ENCODE measurements around the gene RPL13A.

- TF ChIP-seq YY1 (IDR thresholded peaks at IDR 0.05; ENCODE audit: low read depth) (no peak), TCF12 (IDR thresholded peaks at IDR 0.05; ENCODE audit: low read depth) (no peak), RAD21 (IDR thresholded peaks at IDR 0.05; ENCODE audit: low read depth) (no peak), MAX (IDR thresholded peaks at IDR 0.05) (no peak), NFIC (IDR thresholded peaks at IDR 0.05) (no peak), ZBTB7A (IDR thresholded peaks at IDR 0.05; ENCODE audit: low read depth) (no peak)
Observed at GRCh38 chr19:49439836-49440235, 47.6 kb upstream of the RPL13A start.

All from Ishikawa (cell line).